HG02610 (cell line): Measurements from ENCODE around the gene DLG4.
"Not testable (repeated sequence)": the region's sequence is repeated elsewhere in the genome, so short reads cannot be mapped to it uniquely, and the experiment has no call there.

ENCODE experiments used
- ATAC-seq: cut with Tn5 transposase; IDR thresholded peaks from one replicate; pipeline ENCODE4 v1.9.1; 2021; ENCODE audit warnings: mild to moderate bottlenecking, moderate library complexity; ENCODE audit not compliant: unreplicated experiment

The DLG4 gene

DNA sequence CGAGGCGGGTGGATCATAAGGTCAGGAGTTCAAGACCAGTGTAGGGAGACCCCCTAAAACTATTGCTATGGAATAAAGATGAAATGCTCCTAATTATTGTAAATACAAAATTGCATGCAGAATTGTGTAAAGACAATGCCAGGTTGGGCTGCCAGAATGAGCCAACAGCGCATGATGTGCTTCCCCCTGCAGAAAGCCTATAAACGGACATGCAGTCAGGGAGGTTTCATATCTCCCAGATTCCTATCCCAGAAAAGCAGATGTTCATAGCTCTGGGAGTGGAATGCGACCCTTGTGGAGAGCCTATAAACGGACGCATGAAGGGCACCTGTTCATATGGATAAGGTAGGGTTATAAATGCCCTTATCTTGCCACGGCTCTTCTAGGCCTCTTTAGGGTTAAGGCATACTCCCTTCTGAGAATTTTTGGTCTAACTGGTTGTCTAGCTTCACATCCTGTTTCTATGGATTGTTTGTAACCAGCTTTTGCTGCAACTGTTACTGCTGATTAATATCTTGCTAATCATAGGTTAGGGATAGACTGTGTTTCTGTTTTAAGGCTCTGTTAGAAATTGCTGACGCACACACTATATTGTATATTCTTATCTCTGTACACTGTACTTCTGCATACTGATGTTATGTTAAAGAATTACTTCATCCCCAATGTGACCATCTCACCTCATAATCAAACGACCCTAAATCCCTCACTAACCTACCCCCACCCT, 50.6 kb downstream of the DLG4 start:
- not testable (repeated sequence) for ATAC-seq

GRCh38 chr17:7167832-7168231, 51.8 kb downstream of the DLG4 start:
- no peak for ATAC-seq

- no peak for ATAC-seq
These were observed 52.8 kb downstream of the DLG4 start for GRCh38 chr17:7166873-7167272.

- ATAC-seq: not testable (repeated sequence)
These were observed 60.1 kb downstream of the DLG4 start for GRCh38 chr17:7159571-7159970.

GRCh38 chr17:7158424-7158823, 61.2 kb downstream of the DLG4 start:
- ATAC-seq: not testable (repeated sequence)

GRCh38 chr17:7156342-7156940, 63.2 kb downstream of the DLG4 start:
- no peak for ATAC-seq

GRCh38 chr17:7147772-7148171, 71.9 kb downstream of the DLG4 start:
- ATAC-seq: no peak

GRCh38 chr17:7146115-7146514, 73.5 kb downstream of the DLG4 start:
- no peak for ATAC-seq

DNA sequence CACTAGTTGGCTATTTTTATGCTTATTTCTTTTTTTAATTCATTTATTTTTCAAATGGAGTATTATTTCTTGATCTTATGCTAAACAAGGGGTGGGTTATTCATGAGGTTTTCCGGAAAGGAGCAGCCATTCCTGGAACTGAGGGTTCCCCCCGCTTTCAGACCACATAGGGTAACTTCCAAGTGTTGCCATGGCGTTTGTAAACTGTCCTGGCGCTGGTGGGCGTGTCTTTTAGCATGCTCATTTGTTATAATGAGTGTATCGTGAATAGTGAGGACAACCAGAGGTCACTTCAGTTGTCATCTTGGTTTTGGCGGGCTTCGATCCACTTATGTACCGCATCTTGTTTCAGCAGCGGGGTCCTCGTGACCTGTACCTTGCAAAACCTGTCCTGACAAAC, 75.4 kb downstream of the DLG4 start:
- ATAC-seq: no peak

GRCh38 chr17:7141824-7142223, 77.8 kb downstream of the DLG4 start:
- no peak for ATAC-seq

GRCh38 chr17:7139400-7139799, 80.2 kb downstream of the DLG4 start:
- no peak for ATAC-seq

GRCh38 chr17:7138800-7139381, 80.7 kb downstream of the DLG4 start:
- ATAC-seq: no peak

GRCh38 chr17:7137171-7137943, 82.3 kb downstream of the DLG4 start:
- ATAC-seq: no peak
